Ovary (tissue), 9 donors: Measurements from ENCODE around the gene ABLIM1. TPM values are rescaled to one million over a fixed set of nuclear protein-coding genes. Genes with fewer than 3 reads are reported as not detected.

ENCODE experiments used
- DNase-seq, 5 donors: peaks; one replicate each; pipeline ENCODE4 v3.0.0-alpha.2; 2019 to 2020
- H3K27ac ChIP-seq, 2 donors: fragments of 200-600 bp; one replicate each; pipeline versions ENCODE4 v1.5.1 to v1.8.0; 2019 to 2022
- H3K27me3 ChIP-seq: fragments of 200-600 bp; one replicate; pipeline ENCODE4 v1.8.0; 2022
- H3K36me3 ChIP-seq: fragments of 200-600 bp; sonication (generic); one replicate; pipeline ENCODE4 v1.5.1; 2019
- H3K4me1 ChIP-seq: one replicate; pipeline ENCODE4 v1.8.1; 2013; ENCODE audit warnings: mild to moderate bottlenecking, moderate library complexity; ENCODE audit not compliant: insufficient read depth
- H3K4me3 ChIP-seq: fragments of 200-600 bp; sonication (generic); one replicate; pipeline ENCODE4 v1.5.1; 2017
- H3K9me3 ChIP-seq, 2 donors: fragments of 200-600 bp in 1 of 2; sonication (generic) in 1 of 2; one replicate each; pipeline versions ENCODE4 v1.5.1 to v1.8.1; 2013 to 2019; ENCODE audit warnings: mild to moderate bottlenecking in 1 of 2, moderate library complexity in 1 of 2
- CTCF ChIP-seq, 3 donors: fragments of 450-650 bp in 2 of 3; fragments of 200-600 bp in 1 of 3; IDR thresholded peaks; one replicate each; pipeline versions ENCODE4 v1.5.1 to v1.8.0; 2016 to 2022; ENCODE audit warnings: antibody characterized with exemption in 3 of 3, mild to moderate bottlenecking in 1 of 3
- EP300 ChIP-seq: sonication (generic); formaldehyde crosslinking; IDR thresholded peaks from one replicate; pipeline ENCODE4 v1.6.1; 2017; ENCODE audit warnings: antibody characterized with exemption
- POLR2A ChIP-seq: fragments of 450-650 bp; IDR thresholded peaks from one replicate; pipeline ENCODE4 v1.6.1; 2017; ENCODE audit warnings: antibody characterized with exemption, mild to moderate bottlenecking, moderate library complexity
- WGBS, 3 donors: extraction: QIAGEN DNeasy Blood & Tissue Kit in 1 of 3; methylation state at CpG; one replicate each; pipeline versions ENCODE4 v1.1.5 to v1.1.7; 2013 to 2017; 5-methylcytosine and 5-hydroxymethylcytosine counted together
- intact Hi-C, 4 donors: fragments of 100-400 bp; cut with DNase I; formaldehyde crosslinking; loops; one replicate each; pipeline versions ENCODE4 v1.11.0 to v1.15.1; 2022 to 2023
- polyA plus RNA-seq, 2 donors: library from polyadenylated mRNA; stranded (reverse); fragments of 200-250 nt in 1 of 2; fragments of 350-450 nt in 1 of 2; fragmentation: Illumina TruSeq in 1 of 2; extraction: RNeasy Lipid Tissue Mini Kit (QIAGEN cat#74804) in 1 of 2; gene quantifications; one replicate each; pipeline ENCODE4 v1.2.3, GENCODE V29; 2013 to 2014
- small RNA-seq: library from RNA; depleted of rRNA; stranded (forward); fragments of <200 nt; gene quantifications from one replicate; pipeline ENCODE3, GENCODE V24; 2016
- total RNA-seq, 7 donors: library from RNA; depleted of rRNA in 2 of 7; stranded (reverse); fragments of >200 nt in 2 of 7; fragmentation: NEBNext Ultra II Directional in 3 of 7; extraction: Animal tissue kit (Norgen Biotek cat#: 25700) in 3 of 7; gene quantifications; one replicate each; pipeline versions ENCODE4 v1.1.0 to v1.2.4, GENCODE V29; 2016 to 2023
- donor health status: DM: no; HTN: no; CAD: no; lungs with moderate emphysema.
- donor health status: DM: no; HTN: no; CAD: no.
- donor health status: Bipolar disorder and iron deficiency.
- donor health status: DM: yes; HTN: yes; CAD: no.
- donor health status: DM: no; HTN: no; CAD: no.
- donor health status: DM: yes; HTN: yes; CAD: no.

ABLIM1 gene
- total and polyA plus RNA-seq, 9 donors, result 155 to 505 (median 283) TPM

- intact Hi-C loops, result no loop called here
- Histone ChIP-seq H3K4me1 (peaks cover 13% of the 10 kb centered on the region), H3K36me3 (no peaks in the 10 kb centered on the region), H3K9me3 (no peaks in the 10 kb centered on the region), H3K4me3 (no peak overlapping the region), H3K27me3 (no peaks in the 10 kb centered on the region), H3K27ac (no peak overlapping the region)
- 82 to 90% (median 88%) methylated on average over 9 of the region's 9 CpGs for WGBS, 3 donors
- TF ChIP-seq POLR2A (no peak), CTCF (IDR thresholded peaks at IDR 0.05) (no peak), EP300 (no peak)
- DNase-seq, result no peak
Measured at GRCh38 chr10:114384181-114384580, 273.9 kb downstream of the ABLIM1 start.

Small RNAs within 50 kb of the gene (small RNA-seq; reads per million reads assigned to genes)
- not detected for gene RN7SL384P

Other genes starting within 250 kb of the ABLIM1 start
- 10 to 100 TPM; 25.2 to 40.3 (median 33.4) TPM for gene FHIP2A, start 163.5 kb upstream of the ABLIM1 start, total RNA-seq
- gene FHIP2A, start 163.5 kb upstream of the ABLIM1 start, polyA plus RNA-seq, result 10 to 100 TPM; 11.9 to 20.7 TPM